GM18867 (cell line): ENCODE data around the gene DZANK1.
A peak's percentile ranks its signal among the peaks of the same experiment; 100 is the strongest.
"Not testable (repeated sequence)": the region's sequence is repeated elsewhere in the genome, so short reads cannot be mapped to it uniquely, and the experiment has no call there.

ENCODE experiments used
- ATAC-seq: cut with Tn5 transposase; IDR thresholded peaks from one replicate; pipeline ENCODE4 v1.9.1; 2021; ENCODE audit warnings: mild to moderate bottlenecking, moderate library complexity; ENCODE audit not compliant: unreplicated experiment

The DZANK1 gene

DNA sequence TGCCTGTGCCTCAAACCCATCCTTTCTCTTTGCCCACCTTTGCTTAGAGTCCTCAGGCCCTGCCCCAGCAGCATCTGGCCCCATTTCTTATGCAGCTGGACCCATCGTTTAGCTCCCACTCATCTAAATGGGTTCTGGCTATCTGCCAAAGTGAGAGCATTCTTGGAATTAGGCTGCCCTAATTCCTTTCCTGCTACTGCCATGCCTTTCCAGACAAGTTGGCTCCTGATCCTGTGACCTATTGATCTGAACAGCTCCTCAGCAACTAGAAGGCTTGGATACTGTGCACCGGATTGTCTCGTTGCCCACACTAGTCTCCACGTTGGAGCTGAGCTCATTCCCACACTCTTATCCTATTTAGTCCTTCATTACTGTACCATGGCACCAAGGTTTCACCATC is 22.9 kb downstream of the DZANK1 start:
- no peak for ATAC-seq

DNA sequence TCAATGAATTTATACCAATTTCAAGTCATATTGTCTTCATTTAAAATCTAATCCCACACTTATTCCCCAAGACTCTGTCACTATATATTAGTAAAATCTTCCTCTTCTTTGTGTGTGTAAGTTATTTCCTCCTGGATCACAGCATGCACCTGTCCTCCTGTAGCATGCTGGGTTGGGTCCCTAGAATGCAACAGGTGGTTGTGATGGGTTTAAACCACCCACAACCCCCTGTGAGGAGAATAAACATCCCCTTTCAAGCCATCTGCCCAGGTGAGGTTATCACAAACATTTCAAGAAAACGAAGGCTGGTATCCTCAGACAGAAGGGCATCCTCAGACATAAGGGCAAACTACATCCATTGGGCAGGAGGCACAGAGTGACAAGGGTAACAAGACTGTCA is 26.4 kb downstream of the DZANK1 start:
- no peak for ATAC-seq

DNA sequence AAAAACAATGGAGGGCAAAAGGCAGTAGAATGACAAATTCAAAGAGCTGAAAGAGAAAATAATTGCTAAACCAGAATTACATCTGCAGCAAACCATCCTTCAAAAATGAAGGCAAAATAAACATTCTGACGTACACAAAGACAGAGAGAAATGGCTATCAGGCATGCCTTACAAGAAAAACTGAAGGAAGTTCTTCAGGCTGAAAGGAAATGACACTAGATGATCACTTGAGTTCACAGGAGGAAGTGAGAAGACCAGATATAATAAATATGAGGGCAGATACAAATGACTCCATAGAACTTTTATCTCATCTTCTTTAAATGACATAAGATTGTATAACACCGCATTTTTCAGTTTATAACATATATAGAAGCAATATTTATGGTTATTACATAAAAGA is 30.0 kb downstream of the DZANK1 start:
- ATAC-seq: no peak

DNA sequence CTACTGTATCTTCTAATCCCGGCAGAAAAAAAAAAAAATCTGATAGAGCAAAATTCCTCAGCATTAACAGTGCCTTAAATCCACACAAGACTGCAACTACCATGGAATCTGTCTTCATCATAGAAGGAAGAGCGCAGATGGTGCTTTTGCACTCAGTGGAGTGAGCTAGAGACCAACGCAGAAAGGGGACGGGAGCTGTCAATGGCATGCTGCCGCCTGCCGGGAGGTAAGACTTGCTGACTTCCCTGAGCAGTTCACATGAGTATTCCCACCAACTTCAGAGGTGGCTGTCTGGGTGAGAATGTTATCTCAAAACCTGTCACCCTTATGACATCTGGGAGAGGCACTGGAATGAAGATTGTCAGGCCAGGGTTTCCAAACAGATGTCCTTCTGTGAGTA is 35.6 kb downstream of the DZANK1 start:
- ATAC-seq: no peak

DNA sequence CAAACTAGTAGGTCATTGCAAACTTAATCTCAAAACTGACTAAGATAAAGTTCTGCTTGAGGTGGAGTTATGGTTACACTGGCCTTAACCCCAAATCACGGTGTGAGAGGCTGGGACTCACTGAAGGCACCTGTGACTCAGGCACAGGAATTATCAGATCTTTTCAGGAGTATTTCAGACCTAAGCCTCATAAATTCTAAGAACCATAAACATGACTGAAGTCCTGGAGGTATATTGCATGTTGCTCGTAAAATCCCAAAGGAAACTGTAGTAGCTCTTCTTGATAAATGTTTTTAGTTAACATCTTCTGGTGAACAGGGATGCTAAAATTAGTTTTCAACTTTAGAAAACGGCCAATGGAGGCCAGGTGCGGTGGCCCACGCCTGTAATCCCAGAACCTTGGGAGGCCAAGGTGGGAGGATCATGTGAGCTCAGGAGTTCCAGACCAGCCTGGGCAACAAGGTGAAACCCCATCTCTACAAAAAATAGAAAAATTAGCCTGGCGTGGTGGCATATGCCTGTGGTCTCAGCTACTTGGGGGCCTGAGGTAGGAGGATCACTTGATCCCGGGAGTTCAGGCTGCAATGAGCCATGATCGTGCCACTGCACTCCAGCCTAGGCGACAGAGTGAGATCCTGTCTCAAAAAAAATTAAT is 36.5 kb downstream of the DZANK1 start:
- no peak for ATAC-seq

DNA sequence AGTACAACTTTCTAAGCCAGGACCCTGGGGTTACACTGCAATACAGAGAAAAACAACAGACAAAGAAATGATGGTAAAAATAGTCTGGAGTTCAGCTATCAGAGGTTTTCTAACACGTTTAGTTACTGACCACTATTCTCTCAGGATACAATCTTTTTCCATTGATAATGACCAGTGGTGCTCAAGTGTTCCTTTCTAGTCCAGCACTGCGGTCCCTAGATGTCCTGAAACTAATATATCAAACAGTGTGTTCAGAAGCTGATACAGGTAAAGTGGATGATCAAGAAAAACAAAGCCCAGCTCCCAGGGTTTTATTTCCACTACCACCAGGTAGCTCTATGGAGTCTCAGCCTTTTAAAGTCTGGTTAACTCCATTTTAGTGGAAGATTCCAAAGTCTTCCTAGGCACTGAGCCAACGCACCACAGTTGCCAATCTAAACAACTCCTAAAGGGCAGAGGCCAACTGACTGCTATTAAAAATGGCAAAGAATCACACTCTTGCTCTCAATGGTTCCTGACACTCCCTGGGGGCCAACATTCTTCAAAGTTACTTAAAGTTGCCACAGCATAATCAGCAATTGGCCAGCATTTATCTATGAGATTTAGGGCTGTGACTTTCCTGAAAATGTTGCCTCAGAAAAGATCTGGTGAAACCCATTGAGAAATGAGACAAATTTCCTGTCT is 38.2 kb downstream of the DZANK1 start:
- ATAC-seq: no peak

DNA sequence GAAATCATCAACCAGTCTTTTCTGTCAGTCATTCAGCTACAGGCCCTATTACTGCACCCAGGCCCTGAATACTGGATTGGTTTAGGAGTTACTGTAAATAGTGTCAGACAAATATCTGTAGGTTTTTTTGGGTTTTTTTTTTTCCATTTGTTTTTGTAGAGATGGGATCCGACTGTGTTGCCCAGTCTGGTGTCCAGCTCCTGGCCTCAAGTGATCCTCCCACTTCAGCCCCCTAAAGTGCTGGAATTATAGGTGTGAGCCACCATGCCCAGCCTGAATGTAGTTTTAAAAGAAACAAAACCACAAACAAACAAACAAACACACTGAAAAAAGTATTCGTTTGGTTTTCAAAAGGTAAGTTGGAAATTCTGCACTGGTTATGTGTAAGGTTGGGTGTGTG is 39.6 kb downstream of the DZANK1 start:
- no peak for ATAC-seq

DNA sequence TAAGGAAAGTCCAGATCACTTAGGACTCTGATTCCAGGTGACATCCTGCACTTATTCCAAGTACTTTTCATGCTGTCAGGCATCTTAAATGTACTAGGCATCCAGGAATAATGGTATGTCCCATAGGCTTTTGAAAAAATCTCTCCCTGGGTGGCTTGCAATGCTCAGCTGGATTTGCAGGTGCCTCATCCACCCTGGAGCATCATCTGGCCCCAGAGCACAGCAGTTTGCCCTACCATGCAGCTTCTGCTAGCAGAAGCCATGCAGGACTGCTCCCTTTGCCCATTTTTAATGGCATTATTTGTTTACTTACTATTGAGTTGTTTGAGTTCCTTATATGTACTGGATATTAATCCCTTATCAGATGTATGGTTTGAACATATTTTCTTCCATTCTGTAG is 45.2 kb downstream of the DZANK1 start:
- no peak for ATAC-seq

DNA sequence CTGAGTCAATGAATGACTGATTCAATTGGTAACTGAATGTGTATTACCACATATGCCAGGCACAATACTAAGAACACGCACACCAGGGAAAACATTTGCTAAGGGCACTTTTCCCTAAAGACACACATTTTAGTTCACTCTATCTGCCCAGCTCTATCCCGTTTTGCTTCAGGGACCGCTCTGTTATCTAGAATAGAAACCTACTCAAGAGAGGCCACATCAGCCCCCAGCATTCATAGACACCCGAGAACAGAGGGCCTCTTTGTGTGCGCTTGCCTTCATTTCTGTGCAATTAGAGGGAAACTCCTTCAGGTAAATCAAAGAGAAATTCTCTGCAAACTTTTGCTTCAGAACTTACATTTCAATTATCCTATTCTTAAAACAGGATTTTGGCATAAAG is 50.3 kb downstream of the DZANK1 start:
- no peak for ATAC-seq

DNA sequence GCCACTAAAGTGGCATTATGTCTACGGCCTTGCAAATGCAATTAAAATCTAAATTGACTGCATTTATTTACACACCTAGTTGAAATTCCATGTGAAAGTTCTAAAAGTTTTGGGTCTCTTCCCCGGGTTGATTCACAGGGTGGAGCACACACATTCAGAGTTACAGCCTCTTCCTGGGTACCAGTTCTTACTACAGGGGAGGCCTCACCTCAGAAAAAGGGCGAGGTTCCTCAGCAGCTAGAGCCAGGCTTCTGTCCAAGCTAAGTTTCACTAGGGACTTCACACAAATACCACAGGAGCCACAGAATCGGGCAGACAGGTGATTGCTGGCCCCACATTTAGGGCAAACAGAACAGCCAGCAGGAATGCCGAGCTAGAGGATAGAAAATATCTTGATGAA is 52.7 kb downstream of the DZANK1 start:
- ATAC-seq: no peak

DNA sequence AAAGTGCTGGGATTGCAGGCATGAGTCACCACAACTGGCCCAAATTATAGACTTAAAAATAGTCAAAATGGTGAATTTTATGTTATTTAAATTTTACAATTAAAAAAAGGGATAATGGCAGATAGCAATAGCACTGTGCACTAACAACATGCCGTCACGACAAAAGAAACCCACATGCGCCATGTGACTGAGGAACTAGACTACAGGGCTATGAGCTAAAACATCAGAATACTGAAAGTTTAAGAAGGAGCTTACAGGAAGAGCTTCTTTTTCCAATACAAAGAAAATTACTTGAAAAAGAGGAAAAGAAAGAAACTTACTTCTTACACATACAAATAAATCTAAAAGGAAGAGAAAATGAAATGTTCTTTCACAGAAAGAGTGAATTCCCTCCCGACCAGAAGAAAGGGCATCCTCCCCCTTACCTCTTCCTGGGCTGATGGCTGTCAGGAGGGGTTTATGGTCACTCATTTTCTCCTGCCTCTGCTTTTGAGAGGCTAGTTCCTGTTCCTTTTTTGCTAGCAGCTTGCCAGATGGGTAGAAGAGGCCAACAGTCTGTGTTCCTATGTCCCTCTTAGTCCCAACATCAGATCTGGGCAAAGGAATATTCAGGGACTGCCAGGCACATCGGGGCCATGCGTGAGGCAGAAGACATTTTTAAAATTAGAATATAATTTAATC is 54.5 kb downstream of the DZANK1 start:
- ATAC-seq: peak; percentile 20

DNA sequence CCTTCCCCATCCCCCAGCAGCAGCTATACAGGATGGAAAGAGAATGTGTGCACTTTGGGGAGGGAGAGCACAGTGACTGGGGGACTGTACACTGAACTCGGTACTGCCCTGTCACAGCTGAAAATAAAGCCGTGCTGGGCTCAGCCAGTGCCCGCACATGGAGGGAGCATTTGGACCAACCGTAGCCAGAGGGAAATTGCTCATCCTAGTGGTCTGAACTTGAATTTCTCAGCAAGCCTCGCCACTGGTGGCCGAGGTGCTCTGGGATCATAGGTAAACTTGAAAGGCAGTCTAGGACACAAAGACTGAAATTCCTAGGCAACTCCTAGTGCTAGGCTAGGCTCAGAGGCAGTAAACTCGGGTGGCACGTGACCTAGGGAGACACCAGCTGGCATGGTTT is 61.0 kb downstream of the DZANK1 start:
- ATAC-seq: no peak

DNA sequence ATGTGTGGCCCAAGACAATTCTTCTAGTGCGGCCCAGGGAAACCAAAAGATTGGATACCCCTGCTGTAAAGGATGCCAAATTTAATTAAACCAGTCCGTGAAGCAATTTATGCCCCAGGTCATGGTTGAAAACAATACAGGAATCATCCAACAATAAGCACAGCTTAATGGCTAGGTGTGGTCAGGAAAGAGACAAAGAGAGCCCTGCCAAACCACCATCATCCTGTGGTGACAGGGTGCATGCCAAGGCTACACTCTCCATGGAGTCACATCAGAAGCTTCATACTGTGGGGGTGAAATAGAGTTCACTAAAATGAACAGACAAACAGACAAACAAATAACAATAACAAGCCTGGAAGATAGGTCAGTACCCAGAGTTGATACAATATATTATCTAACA is 62.7 kb downstream of the DZANK1 start:
- ATAC-seq: no peak

DNA sequence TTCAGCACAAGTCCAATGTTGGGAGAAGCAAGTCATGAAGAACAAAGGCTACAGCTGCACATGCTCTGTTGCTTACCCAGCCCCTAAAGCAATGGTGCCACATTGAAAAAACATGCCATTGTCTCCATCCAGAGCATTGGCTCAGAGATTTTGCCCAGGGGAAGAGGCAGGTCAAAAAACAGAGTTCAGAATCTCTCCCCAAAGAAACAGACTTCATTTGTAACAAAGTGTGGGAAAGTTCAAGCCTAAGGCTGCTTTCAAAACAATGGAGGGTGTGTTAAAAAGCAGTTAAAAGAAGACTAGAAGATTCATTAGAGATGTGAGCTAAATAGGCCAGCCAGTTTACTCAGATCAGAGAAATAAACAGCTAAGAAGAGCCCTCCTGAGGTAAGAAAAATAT is 63.6 kb downstream of the DZANK1 start:
- no peak for ATAC-seq

DNA sequence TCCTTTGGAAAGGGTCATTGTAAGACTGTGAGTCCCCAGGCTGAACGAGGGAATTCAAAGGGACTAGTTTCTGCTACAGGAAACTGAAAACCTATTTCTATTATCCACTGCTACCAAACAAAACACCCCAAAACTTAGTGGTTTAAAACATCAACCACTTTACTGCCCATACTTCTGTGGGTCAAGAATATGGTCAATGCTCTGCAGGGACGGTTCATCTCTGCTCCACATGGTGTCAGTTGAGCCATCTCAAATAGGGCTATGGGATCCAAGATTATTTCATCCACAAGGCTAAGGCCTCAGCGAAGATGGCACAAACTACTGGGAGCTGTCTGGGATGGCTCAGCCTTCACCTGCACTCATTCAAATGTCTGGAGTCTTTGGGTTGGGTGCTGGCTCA is 65.5 kb downstream of the DZANK1 start:
- no peak for ATAC-seq

DNA sequence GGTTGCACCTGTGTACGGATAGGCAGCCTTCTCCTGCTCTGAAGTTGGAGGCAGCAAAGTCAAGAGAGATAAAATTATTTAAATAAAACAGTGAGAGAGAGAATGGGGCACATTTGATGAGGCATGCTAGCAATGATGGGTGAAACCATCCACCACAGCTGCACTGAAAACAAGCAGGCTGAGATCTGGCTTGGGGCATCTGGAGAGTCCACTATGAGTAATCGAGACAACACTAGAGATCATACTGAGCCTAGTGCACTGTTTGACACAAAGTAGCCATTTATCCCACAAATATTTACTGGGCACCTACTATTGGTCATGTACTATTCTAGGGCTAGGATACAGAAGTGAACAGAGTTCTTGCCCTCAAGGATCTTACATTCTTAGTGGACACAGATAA is 66.4 kb downstream of the DZANK1 start:
- no peak for ATAC-seq

DNA sequence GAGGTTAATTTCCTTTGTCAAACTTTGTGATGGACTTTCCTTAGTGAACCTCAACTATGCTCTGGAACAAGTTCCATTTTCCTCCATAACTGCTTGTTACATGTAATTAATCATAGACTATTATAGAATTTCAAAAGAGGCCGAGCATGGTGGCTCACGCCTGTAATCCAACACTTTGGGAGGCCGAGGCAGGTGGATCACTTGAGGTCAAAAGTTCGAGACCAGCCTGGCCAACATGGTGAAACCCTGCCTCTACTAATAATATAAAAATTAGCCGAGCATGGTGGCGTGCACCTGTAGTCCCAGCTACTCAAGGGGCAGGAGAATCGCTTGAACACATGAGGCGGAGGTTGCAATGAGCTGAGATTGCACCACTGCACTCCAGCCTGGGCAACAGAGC is 68.1 kb downstream of the DZANK1 start:
- ATAC-seq: not testable (repeated sequence)

DNA sequence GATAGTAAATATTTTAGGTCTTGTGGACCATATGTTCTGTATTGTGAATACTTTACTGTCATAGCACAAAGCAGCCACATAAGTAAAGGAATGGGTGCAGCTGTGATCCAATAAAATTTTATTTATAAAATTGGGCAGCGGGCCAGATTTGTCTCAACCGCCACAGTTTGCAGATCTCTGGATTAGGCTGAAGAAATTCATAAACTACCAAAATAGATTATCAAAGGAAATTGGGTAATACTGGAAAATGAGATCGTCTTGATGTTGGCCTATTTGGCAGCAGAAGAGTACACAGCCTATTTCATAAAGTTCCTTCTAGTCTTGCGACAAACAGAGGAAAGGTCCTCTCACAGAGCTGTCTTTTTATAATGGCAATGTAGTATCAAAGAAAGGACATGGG is 69.8 kb downstream of the DZANK1 start:
- no peak for ATAC-seq

DNA sequence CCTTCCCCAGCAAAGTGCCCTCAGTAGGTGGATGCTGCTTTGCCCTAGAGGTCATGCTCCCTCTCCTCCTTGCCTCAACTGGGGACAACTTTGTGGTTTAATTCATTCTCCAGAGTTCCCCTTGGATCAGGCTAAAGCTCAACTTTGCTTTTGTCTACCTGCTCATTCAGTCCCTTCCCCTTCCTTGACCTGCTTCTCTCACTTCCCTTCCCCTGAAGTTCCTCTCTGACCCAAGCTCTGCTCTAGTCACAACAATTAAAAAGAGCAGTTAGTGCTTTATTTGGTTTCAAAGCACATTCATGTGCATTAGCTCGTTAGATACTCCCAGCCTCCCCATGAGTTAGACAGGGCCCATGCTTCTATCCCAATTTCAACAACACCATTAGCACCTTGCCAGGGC is 71.3 kb downstream of the DZANK1 start:
- ATAC-seq: no peak

DNA sequence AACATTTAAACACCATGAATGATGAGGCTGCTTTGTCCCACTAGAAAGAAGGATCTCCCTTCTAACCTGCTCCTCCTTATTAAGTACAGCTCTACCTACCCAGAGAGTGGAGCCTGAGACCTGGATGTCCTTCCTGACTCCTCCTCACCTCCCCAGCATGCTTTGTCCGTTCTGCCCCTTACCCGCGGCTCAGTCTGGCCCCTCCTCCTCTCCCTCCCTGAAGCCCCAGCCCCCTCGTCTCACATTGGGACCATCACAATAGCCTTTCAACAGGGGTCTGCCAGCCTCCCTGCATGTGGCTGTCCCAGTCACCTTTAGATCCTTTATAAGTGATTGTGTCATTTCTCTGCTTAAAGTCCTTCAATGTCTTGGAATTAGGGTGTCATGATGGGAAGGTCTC is 72.5 kb downstream of the DZANK1 start:
- no peak for ATAC-seq

DNA sequence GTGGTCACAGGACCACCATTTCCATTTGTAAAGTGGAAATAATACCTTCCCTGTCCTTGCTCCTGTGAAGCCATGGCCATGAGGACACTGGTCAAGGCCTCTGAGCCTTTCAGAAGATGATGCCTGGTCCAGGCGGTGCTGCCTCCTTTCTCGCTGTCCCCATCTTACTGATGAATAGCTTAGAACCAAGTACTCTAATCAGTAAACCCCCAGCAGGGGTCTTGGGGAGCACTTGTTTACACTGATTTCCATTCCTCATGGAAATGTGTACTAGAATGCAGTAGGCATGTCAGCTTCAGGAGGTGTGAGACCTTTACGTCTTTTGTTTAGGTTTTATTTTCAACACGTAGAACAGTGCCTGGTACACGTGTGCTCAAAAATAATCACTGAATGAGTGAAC is 75.1 kb downstream of the DZANK1 start:
- no peak for ATAC-seq

DNA sequence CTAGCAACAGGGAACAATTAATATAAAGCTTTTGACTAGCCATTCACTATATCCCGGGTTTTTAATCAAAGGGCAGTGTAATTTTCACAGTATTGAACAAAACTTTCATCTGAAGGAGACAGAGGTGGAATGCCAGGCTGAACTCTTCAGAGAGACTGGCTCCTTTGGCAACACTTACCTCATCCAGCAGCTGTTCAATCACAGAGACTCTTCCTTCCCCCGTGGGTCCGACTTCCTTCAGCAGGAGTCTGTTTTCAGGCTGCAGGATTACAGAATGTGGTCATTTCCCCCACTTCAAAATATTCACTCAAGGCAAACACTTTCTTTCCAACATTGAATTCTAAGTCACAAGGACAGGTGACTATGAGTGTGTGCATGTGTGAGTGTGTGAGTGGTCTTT is 76.6 kb downstream of the DZANK1 start:
- no peak for ATAC-seq
